ENCODE results near the gene SHOC2.

DNA sequence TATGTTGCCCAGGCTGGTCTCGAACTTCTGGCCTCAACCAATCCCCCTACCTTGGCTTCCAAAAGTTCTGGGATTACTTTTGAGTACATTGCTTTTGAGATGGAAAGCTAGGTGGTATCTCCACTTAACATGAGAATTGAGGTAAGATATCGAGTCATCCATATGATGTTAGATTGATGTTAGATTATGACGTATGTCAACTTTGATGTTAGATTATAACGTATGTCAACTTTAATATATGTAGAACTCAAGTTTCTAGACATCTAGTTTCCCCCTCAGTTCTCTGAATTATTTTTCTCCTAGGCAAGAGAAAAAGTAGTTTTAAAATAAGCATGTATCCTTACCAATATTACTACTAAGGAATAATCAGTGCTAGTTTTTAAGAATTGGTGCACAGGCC is 20.0 kb downstream of the SHOC2 start:
- TF ChIP-seq POLR2A (IDR thresholded peaks at IDR 0.05) = no peak
- TF ChIP-seq, protein P1, sequence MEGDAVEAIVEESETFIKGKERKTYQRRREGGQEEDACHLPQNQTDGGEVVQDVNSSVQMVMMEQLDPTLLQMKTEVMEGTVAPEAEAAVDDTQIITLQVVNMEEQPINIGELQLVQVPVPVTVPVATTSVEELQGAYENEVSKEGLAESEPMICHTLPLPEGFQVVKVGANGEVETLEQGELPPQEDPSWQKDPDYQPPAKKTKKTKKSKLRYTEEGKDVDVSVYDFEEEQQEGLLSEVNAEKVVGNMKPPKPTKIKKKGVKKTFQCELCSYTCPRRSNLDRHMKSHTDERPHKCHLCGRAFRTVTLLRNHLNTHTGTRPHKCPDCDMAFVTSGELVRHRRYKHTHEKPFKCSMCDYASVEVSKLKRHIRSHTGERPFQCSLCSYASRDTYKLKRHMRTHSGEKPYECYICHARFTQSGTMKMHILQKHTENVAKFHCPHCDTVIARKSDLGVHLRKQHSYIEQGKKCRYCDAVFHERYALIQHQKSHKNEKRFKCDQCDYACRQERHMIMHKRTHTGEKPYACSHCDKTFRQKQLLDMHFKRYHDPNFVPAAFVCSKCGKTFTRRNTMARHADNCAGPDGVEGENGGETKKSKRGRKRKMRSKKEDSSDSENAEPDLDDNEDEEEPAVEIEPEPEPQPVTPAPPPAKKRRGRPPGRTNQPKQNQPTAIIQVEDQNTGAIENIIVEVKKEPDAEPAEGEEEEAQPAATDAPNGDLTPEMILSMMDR (IDR thresholded peaks at IDR 0.05) = no peak

All from ovary (tissue), 3 donors.